SK-N-SH (cell line): Measurements from ENCODE around the gene PSMB9. TPM values are rescaled to one million over a fixed set of nuclear protein-coding genes. Genes with fewer than 3 reads are reported as not detected.
A peak's percentile ranks its signal among the peaks of the same experiment; 100 is the strongest.

Experiments
- CTCF ChIA-PET: fragments of 300-600, 350-600 bp; formaldehyde crosslinking; extraction: SDS; loops from one replicate; lab custom pipeline; 2021; lab: Yijun Ruan, JAX
- POLR2A ChIA-PET: fragments of 350-600 bp; sonication (Branson Sonifier 250); formaldehyde crosslinking; extraction: SDS; loops from one replicate; lab custom pipeline; 2020; ENCODE audit warnings: antibody characterized with exemption, inconsistent platforms; lab: Yijun Ruan, JAX
- DNase-seq: peaks from one replicate; pipeline ENCODE4 v3.0.0; 2012
- H2AFZ ChIP-seq: fragments of 200-600 bp; sonication (generic); 2 replicates; pipeline ENCODE4 v1.8.1; 2016; ENCODE audit warnings: antibody characterized with exemption, mild to moderate bottlenecking, low read depth
- H3F3A ChIP-seq: fragments of 200-600 bp; sonication (generic); replicated peaks from 2 replicates; pipeline ENCODE3; 2016; ENCODE audit warnings: antibody characterized with exemption, mild to moderate bottlenecking; ENCODE audit not compliant: insufficient read depth
- H3K27ac ChIP-seq, 2 experiments: fragments of 200-500 bp in 1 of 2; fragments of 200-600 bp in 1 of 2; sonication (Bioruptor generic) in 1 of 2; sonication (generic), shearing (Covaris generic) in 1 of 2; 2 replicates each; pipeline versions ENCODE4 v1.5.1 to v1.6.1; 2014 to 2016; ENCODE audit warnings: low read depth in 2 of 2, inconsistent platforms in 1 of 2, low read length in 1 of 2, mild to moderate bottlenecking in 1 of 2, mixed read lengths in 1 of 2
- H3K27me3 ChIP-seq: fragments of 200-600 bp; sonication (generic), shearing (Covaris generic); 2 replicates; pipeline ENCODE4 v1.6.1; 2016; ENCODE audit warnings: mixed run types; ENCODE audit not compliant: insufficient read depth
- H3K36me3 ChIP-seq, 2 experiments: fragments of 200-500 bp in 1 of 2; fragments of 200-600 bp in 1 of 2; sonication (Bioruptor generic) in 1 of 2; sonication (generic) in 1 of 2; replicated peaks in 1 of 2; 2 replicates each; pipeline versions ENCODE3 to v1.5.1; 2014 to 2016; ENCODE audit warnings: low read length in 1 of 2, mild to moderate bottlenecking in 1 of 2; ENCODE audit not compliant: insufficient read depth in 2 of 2, control insufficient read depth in 1 of 2
- H3K4me1 ChIP-seq, 2 experiments: fragments of 200-500 bp in 1 of 2; fragments of 200-600 bp in 1 of 2; sonication (Bioruptor generic) in 1 of 2; sonication (generic), shearing (Covaris generic) in 1 of 2; 2 replicates each; pipeline versions ENCODE4 v1.5.1 to v1.6.1; 2014 to 2016; ENCODE audit warnings: low read depth in 1 of 2, low read length in 1 of 2, mixed run types in 1 of 2; ENCODE audit not compliant: insufficient read depth in 2 of 2, control insufficient read depth in 1 of 2
- H3K4me2 ChIP-seq: fragments of 200-600 bp; sonication (generic), shearing (Covaris generic); 2 replicates; pipeline ENCODE4 v1.6.1; 2017; ENCODE audit warnings: mixed run types
- H3K4me3 ChIP-seq, 2 experiments: fragments of 200-500 bp in 1 of 2; fragments of 200-600 bp in 1 of 2; sonication (Bioruptor generic) in 1 of 2; sonication (generic), shearing (Covaris generic) in 1 of 2; 2 replicates each; pipeline versions ENCODE4 v1.5.1 to v1.8.1; 2014 to 2016; ENCODE audit warnings: low read depth in 2 of 2, inconsistent platforms in 1 of 2, low read length in 1 of 2, mild to moderate bottlenecking in 1 of 2, mixed read lengths in 1 of 2, moderate library complexity in 1 of 2
- H3K79me2 ChIP-seq: fragments of 200-600 bp; sonication (generic); 2 replicates; pipeline ENCODE4 v1.8.1; 2017; ENCODE audit warnings: mild to moderate bottlenecking; ENCODE audit not compliant: insufficient read depth
- H3K9ac ChIP-seq: fragments of 200-600 bp; sonication (generic); 2 replicates; pipeline ENCODE4 v1.6.1; 2017; ENCODE audit warnings: mixed run types
- H3K9me2 ChIP-seq: fragments of 200-600 bp; sonication (generic); 2 replicates; pipeline ENCODE4 v1.6.1; 2017; ENCODE audit warnings: mixed run types
- H3K9me3 ChIP-seq: fragments of 200-600 bp; sonication (generic); 2 replicates; pipeline ENCODE4 v1.6.1; 2017; ENCODE audit warnings: mixed run types, mild to moderate bottlenecking, moderate library complexity
- H4K20me1 ChIP-seq: fragments of 200-600 bp; sonication (generic); 2 replicates; pipeline ENCODE4 v1.6.1; 2017; ENCODE audit warnings: mild to moderate bottlenecking, mixed run types; ENCODE audit not compliant: insufficient read depth
- CHD2 ChIP-seq: fragments of 150-350 bp; IDR thresholded peaks from 2 replicates; pipeline ENCODE4 v1.6.1; 2018; ENCODE audit warnings: low read length; ENCODE audit not compliant: partially characterized antibody
- ELF1 ChIP-seq: IDR thresholded peaks from 2 replicates; pipeline ENCODE4 v1.4.0; 2012
- FOXM1 ChIP-seq: IDR thresholded peaks from 2 replicates; pipeline ENCODE4 v1.4.0; 2012; ENCODE audit warnings: low read depth, mild to moderate bottlenecking
- GATA2 ChIP-seq: sonication (generic); formaldehyde crosslinking; IDR thresholded peaks from 2 replicates; pipeline ENCODE4 v1.5.0; 2020; ENCODE audit warnings: mild to moderate bottlenecking, missing genetic modification reagents
- JUND ChIP-seq: IDR thresholded peaks from 2 replicates; pipeline ENCODE4 v1.4.0; 2012
- MAX ChIP-seq: IDR thresholded peaks from 2 replicates; pipeline ENCODE4 v1.4.0; 2012; ENCODE audit warnings: low read depth
- MXI1 ChIP-seq: IDR thresholded peaks from 2 replicates; pipeline ENCODE4 v1.6.1; 2012; ENCODE audit warnings: mild to moderate bottlenecking, low read depth, low read length, improper control_type of control experiment
- PBX3 ChIP-seq: IDR thresholded peaks from 2 replicates; pipeline ENCODE4; 2012
- RAD21 ChIP-seq: IDR thresholded peaks from 2 replicates; pipeline ENCODE4 v1.6.1; 2012; ENCODE audit warnings: mild to moderate bottlenecking, low read length
- REST ChIP-seq: IDR thresholded peaks from 2 replicates; pipeline ENCODE4 v1.6.1; 2012; ENCODE audit warnings: mild to moderate bottlenecking, low read depth, low read length, moderate library complexity
- SMC3 ChIP-seq: IDR thresholded peaks from 2 replicates; pipeline ENCODE4 v1.6.1; 2012; ENCODE audit warnings: low read depth, low read length, improper control_type of control experiment
- TAF1 ChIP-seq: IDR thresholded peaks from 2 replicates; pipeline ENCODE4 v1.6.1; 2012; ENCODE audit warnings: low read depth, mild to moderate bottlenecking, low read length, moderate library complexity, borderline replicate concordance
- TCF12 ChIP-seq: IDR thresholded peaks from 2 replicates; pipeline ENCODE4 v1.4.0; 2012
- TEAD4 ChIP-seq: IDR thresholded peaks from 2 replicates; pipeline ENCODE4 v1.4.0; 2012; ENCODE audit warnings: mild to moderate bottlenecking, borderline replicate concordance; ENCODE audit not compliant: insufficient read depth
- USF2 ChIP-seq: fragments of 150-350 bp; IDR thresholded peaks from 2 replicates; pipeline ENCODE4 v1.6.1; 2017; ENCODE audit warnings: antibody characterized with exemption, low read length, low read depth, borderline replicate concordance
- YY1 ChIP-seq: IDR thresholded peaks from 2 replicates; pipeline ENCODE4 v1.4.0; 2012; ENCODE audit warnings: low read depth, mild to moderate bottlenecking
- ZBTB33 ChIP-seq: IDR thresholded peaks from 2 replicates; pipeline ENCODE4 v1.4.0; 2012; ENCODE audit warnings: low read depth, borderline replicate concordance
- WGBS: methylation state at CpG from one replicate; pipeline ENCODE4 v1.1.6; 2017; ENCODE audit warnings: low lambda C conversion rate; 5-methylcytosine and 5-hydroxymethylcytosine counted together
- polyA plus RNA-seq, 3 experiments: library from polyadenylated mRNA; depleted of rRNA; stranded (reverse); fragments of >200 nt; gene quantifications; 2 replicates each; pipeline ENCODE4 v1.2.3, GENCODE V29; 2012

The PSMB9 gene
- polyA plus RNA-seq, 1 of the 3 experiments (the other 2 are of a cell fraction), result 83.7 TPM

- TF ChIP-seq TAF1, result no peak
- TF ChIP-seq RAD21, result no peak
- no peak for DNase-seq
- Histone ChIP-seq H3K4me2 (peak overlapping the region; percentile 93), H3K4me1 (peaks cover 0 to 7% of the 10 kb centered on the region in 2 experiments; a peak in 1 of 4 replicates), H3K27me3 (no peaks in the 10 kb centered on the region), H3K9ac (peak overlapping the region; percentile 79; the same call in 1 of the 2 replicates), H2AFZ (peak overlapping the region; percentile 76), H3K36me3 (peaks cover 9 to 19% of the 10 kb centered on the region in 2 experiments), H3F3A (peaks cover 8% of the 10 kb centered on the region), H3K9me2 (no peaks in the 10 kb centered on the region), H4K20me1 (no peaks in the 10 kb centered on the region), H3K9me3 (no peaks in the 10 kb centered on the region), H3K27ac (peak overlapping the region in 1 of 2 experiments; percentile 87; a peak in 1 of 4 replicates), H3K79me2 (no peaks in the 10 kb centered on the region), H3K4me3 (peak overlapping the region; percentile 87 to 90)
- WGBS, result 52% methylated on average over 3 of the region's 12 CpGs
- CTCF ChIA-PET, result interaction anchor here (0.6 to 6.3 kb wide), 22 partner anchors 10 to 642 kb away, joined by 3 to 223 read pairs (median 8); partner anchors contain the start of genes BRD2, PSMB9 and TAP1
- POLR2A ChIA-PET, result interaction anchor here (1.7 kb wide), 1 partner anchor 135 kb away, joined by 15 read pairs; no protein-coding TSS in a partner anchor
Measured at GRCh38 chr6:32837651-32838113, 16.3 kb upstream of the PSMB9 start.

GRCh38 chr6:32838114-32838958 lies 15.7 kb upstream of the PSMB9 start, which contains the start of gene TAP2:
Gene TAP2 (minus strand): TSS chr6:32838739. CDS start chr6:32838233, 506 bp downstream.
- H3K27me3 ChIP-seq, result no peaks in the 10 kb centered on the region
- ChIA-PET POLR2A (interaction anchor here (1.0 to 1.7 kb wide), 4 partner anchors 19 to 134 kb away, joined by 4 to 15 read pairs (median 4); no protein-coding TSS in a partner anchor), CTCF (interaction anchor here (0.6 to 6.3 kb wide), 51 partner anchors 9 to 1878 kb away, joined by 3 to 223 read pairs (median 5); partner anchors contain the start of genes BRD2, BTNL2, PSMB9 and TAP1)
- peaks cover 8% of the 10 kb centered on the region for H3F3A ChIP-seq
- H4K20me1 ChIP-seq, result no peaks in the 10 kb centered on the region
- H3K4me3 ChIP-seq, result peak within 1 kb of the TSS; percentile 87 to 90
- peak within 1 kb of the TSS; percentile 76 for H2AFZ ChIP-seq
- H3K9me2 ChIP-seq, result no peaks in the 10 kb centered on the region
- H3K4me2 ChIP-seq, result peak within 1 kb of the TSS; percentile 93
- 1% methylated on average over 28 of the region's 57 CpGs for WGBS
- H3K9me3 ChIP-seq, result no peaks in the 10 kb centered on the region
- H3K79me2 ChIP-seq, result no peaks in the 10 kb centered on the region
- peaks cover 0 to 8% of the 10 kb centered on the region in 2 experiments; a peak in 1 of 4 replicates for H3K4me1 ChIP-seq
- H3K27ac ChIP-seq, result peak within 1 kb of the TSS; percentile 87 to 88
- peaks cover 9 to 19% of the 10 kb centered on the region in 2 experiments for H3K36me3 ChIP-seq
- peak within 1 kb of the TSS; percentile 79 for H3K9ac ChIP-seq
- DNase-seq, result peak; percentile 95
- TF ChIP-seq PBX3 (no peak), ELF1 (peak; percentile 49; the same call in 1 of the 2 replicates), MAX (peak; percentile 63; the same call in 1 of the 2 replicates), GATA2 (CRISPR knock-in tag) (no peak), CHD2 (no peak), TCF12 (no peak), ZBTB33 (no peak), USF2 (no peak), FOXM1 (no peak), MXI1 (peak; percentile 91), TEAD4 (no peak), REST (no peak), YY1 (no peak), SMC3 (peak; percentile 89), JUND (no peak)
